Endothelial cell of umbilical vein (primary cell): ENCODE results near the gene CTF1. TPM values are rescaled to one million over a fixed set of nuclear protein-coding genes. Genes with fewer than 3 reads are reported as not detected.

Experiments used
- BruUV-seq: library from RNA; stranded (reverse); fragments of 400-500 nt; replicated peaks from 2 replicates; lab custom pipeline; 2021; lab: Mats Ljungman, UMichigan
- CTCF ChIA-PET: fragments of 300-600, 350-600 bp; sonication (Branson Sonifier 250); formaldehyde crosslinking; loops from one replicate; lab custom pipeline; 2021; ENCODE audit warnings: antibody characterized with exemption, inconsistent platforms; lab: Charles Lee
- POLR2A ChIA-PET: fragments of 300-600, 350-600 bp; sonication (Branson Sonifier 250); formaldehyde crosslinking; loops from one replicate; lab custom pipeline; 2021; ENCODE audit warnings: antibody characterized with exemption, inconsistent platforms; lab: Charles Lee
- DNase-seq: peaks from one replicate; pipeline ENCODE4 v3.0.0-alpha.2; 2011; ENCODE audit warnings: low read depth, low spot score
- FAIRE-seq: peaks from 2 replicates; lab custom pipeline; 2011; peaks lifted over from hg19 to GRCh38; lab: Jason Lieb, UNC
- H2AFZ ChIP-seq: 2 replicates; pipeline ENCODE4 v1.6.0; 2012; ENCODE audit warnings: low read depth, low read length, control low read depth, inconsistent platforms
- H3K27ac ChIP-seq: 2 replicates; pipeline ENCODE4 v1.5.1; 2011; ENCODE audit warnings: low read depth, mild to moderate bottlenecking, control low read depth, low read length, moderate library complexity; ENCODE audit not compliant: insufficient read depth
- H3K27me3 ChIP-seq, 2 experiments: 2 replicates each; pipeline versions ENCODE4 v1.6.0 to v1.6.1; 2011; ENCODE audit warnings: low read length in 2 of 2, mixed read lengths in 1 of 2; ENCODE audit not compliant: control insufficient read depth in 2 of 2, insufficient read depth in 2 of 2
- H3K36me3 ChIP-seq, 2 experiments: 2 replicates in 1 of 2; 3 replicates in 1 of 2; pipeline ENCODE4 v1.5.1; 2011; ENCODE audit warnings: low read length in 2 of 2, mild to moderate bottlenecking in 1 of 2, moderate library complexity in 1 of 2; ENCODE audit not compliant: control insufficient read depth in 2 of 2, insufficient read depth in 2 of 2; ENCODE audit errors: extremely low read depth in 1 of 2
- H3K4me1 ChIP-seq: 3 replicates; pipeline ENCODE4 v1.5.1; 2011; ENCODE audit warnings: mild to moderate bottlenecking, low read length; ENCODE audit not compliant: control insufficient read depth, insufficient read depth; ENCODE audit errors: extremely low read depth
- H3K4me2 ChIP-seq: 2 replicates; pipeline ENCODE4 v1.6.1; 2011; ENCODE audit warnings: low read length, control low read depth, mixed read lengths; ENCODE audit not compliant: insufficient read depth
- H3K4me3 ChIP-seq, 3 experiments: fragments of 200-600 bp in 1 of 3; sonication (generic), shearing (Covaris generic) in 1 of 3; replicated peaks in 1 of 3; 2 replicates each; pipeline ENCODE4 v1.5.1; 2011 to 2016; ENCODE audit warnings: control low read depth in 3 of 3, low read length in 3 of 3, mild to moderate bottlenecking in 2 of 3, inconsistent platforms in 1 of 3, low read depth in 1 of 3, moderate library complexity in 1 of 3; ENCODE audit not compliant: insufficient read depth in 1 of 3
- H3K79me2 ChIP-seq: 2 replicates; pipeline ENCODE4 v1.6.0; 2012; ENCODE audit warnings: low read length, inconsistent platforms; ENCODE audit not compliant: control insufficient read depth, insufficient read depth
- H3K9ac ChIP-seq: replicated peaks from 2 replicates; pipeline ENCODE3; 2011; ENCODE audit warnings: low read length, control low read depth; ENCODE audit not compliant: insufficient read depth; ENCODE audit errors: extremely low read depth
- H3K9me1 ChIP-seq: replicated peaks from 3 replicates; pipeline ENCODE4 v1.6.0; 2011; ENCODE audit warnings: mild to moderate bottlenecking, low read length; ENCODE audit not compliant: control insufficient read depth, insufficient read depth; ENCODE audit errors: extremely low read depth
- H3K9me3 ChIP-seq: replicated peaks from 2 replicates; pipeline ENCODE4 v1.5.1; 2012; ENCODE audit warnings: low read length, inconsistent platforms; ENCODE audit not compliant: control insufficient read depth, insufficient read depth
- H4K20me1 ChIP-seq: replicated peaks from 2 replicates; pipeline ENCODE3; 2011; ENCODE audit warnings: mild to moderate bottlenecking, low read length; ENCODE audit not compliant: control insufficient read depth, insufficient read depth; ENCODE audit errors: extremely low read depth
- EZH2 ChIP-seq: IDR thresholded peaks from 2 replicates; pipeline ENCODE4 v1.6.1; 2012; ENCODE audit warnings: borderline replicate concordance, low read depth, mild to moderate bottlenecking, moderate library complexity, low read length, inconsistent platforms; ENCODE audit not compliant: severe bottlenecking
- FOS ChIP-seq: IDR thresholded peaks from 2 replicates; pipeline ENCODE4 v1.6.1; 2011; ENCODE audit warnings: mild to moderate bottlenecking, low read length, moderate library complexity, borderline replicate concordance; ENCODE audit not compliant: insufficient read depth
- JUN ChIP-seq: IDR thresholded peaks from 2 replicates; pipeline ENCODE4 v1.6.1; 2011; ENCODE audit warnings: borderline replicate concordance, low read depth; ENCODE audit not compliant: insufficient read length, insufficient read depth
- MYC ChIP-seq: IDR thresholded peaks from one replicate; pipeline ENCODE4 v1.6.1; 2011; ENCODE audit warnings: mild to moderate bottlenecking, low read depth, low read length
- POLR2AphosphoS5 ChIP-seq: IDR thresholded peaks from 2 replicates; pipeline ENCODE4 v1.6.1; 2012; ENCODE audit warnings: low read depth, mild to moderate bottlenecking, control low read depth, low read length, moderate library complexity; ENCODE audit not compliant: insufficient read depth
- dilution Hi-C: fragments of 300-500 bp; cut with MboI; formaldehyde crosslinking; loops from one replicate; pipeline ENCODE4 v1.15.0; 2019; ENCODE audit warnings: low sequenced_read_pairs; ENCODE audit not compliant: extremely low pct_ligation_motif_present
- intact Hi-C: fragments of 100-400 bp; cut with micrococcal nuclease; formaldehyde crosslinking; loops from one replicate; pipeline ENCODE4 v1.10.0; 2022
- polyA plus RNA-seq, 4 experiments: library from polyadenylated mRNA; depleted of rRNA in 3 of 4; stranded (reverse) in 3 of 4; unstranded in 1 of 4; fragments of >200 nt; gene quantifications; 2 replicates each; pipeline versions ENCODE4 v1.2.1 to v1.2.3, GENCODE V29; 2011 to 2012; ENCODE audit warnings: missing spikeins in 1 of 4
- total RNA-seq: library from RNA; stranded (reverse); gene quantifications from 2 replicates; pipeline ENCODE4 v1.2.3, GENCODE V29; 2021
- TF ChIP-seq, protein P1 (sequence below), 2 donors: IDR thresholded peaks; 1 replicate in 1 of 2; 2 replicates in 1 of 2; pipeline ENCODE4 v1.5.1; 2011; ENCODE audit warnings: low read length in 2 of 2, mild to moderate bottlenecking in 2 of 2, moderate library complexity in 2 of 2, control low read depth in 1 of 2, inconsistent platforms in 1 of 2, low read depth in 1 of 2; ENCODE audit not compliant: insufficient read depth in 1 of 2; ENCODE audit errors: extremely low read depth in 1 of 2

Gene CTF1
- total and polyA plus RNA-seq, 2 donors (not counting 3 experiments of a cell fraction or from before 2014, with no cell fraction given) = 1.5 to 4.7 TPM

DNA sequence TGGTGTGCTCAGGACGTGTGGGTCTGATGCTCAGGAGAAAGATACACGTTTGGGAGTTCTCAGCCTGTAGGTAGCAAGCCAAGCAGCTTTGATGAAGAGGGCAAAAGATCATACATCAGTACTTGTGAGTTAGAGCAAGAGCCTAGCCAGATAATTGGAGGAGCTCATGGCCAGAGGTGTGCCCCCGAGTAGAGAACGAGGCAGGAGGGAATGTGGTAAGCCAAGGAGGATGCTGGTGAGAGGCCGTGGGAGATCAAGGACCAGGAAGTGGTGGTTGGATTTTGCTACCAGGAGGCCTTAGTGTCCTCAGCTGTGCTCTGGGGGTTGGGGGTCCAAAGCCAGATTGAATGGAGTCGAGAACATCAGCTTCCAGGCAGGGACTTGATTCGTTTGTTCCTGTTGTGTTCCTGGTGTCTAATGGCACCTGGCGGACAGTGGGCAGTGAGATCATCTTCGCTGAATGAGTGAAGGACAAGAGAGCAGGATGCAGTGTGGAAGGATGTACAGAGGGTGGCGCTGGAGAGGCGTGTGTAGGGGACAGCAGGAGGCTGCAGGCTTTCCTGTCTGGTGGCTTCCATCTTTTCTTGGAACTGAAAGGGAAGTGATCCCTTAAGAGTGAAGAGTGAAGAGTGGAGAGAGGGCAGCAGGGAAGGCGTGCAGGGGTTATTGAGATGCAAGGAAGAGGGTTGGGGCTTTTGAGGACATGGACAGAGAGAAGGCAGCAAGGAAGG, 38.6 kb downstream of the CTF1 start:
- peaks cover 6 to 31% of the 10 kb centered on the region in 2 experiments for H3K36me3 ChIP-seq
- dilution Hi-C loops = no loop called here
- H3K9me3 ChIP-seq = no peaks in the 10 kb centered on the region
- DNase-seq (peak; percentile 56), FAIRE-seq (peak; percentile 76)
- H3K9ac ChIP-seq = no peak overlapping the region
- no peak overlapping the region for H2AFZ ChIP-seq
- POLR2A ChIA-PET = no interaction called here
- no peaks in the 10 kb centered on the region for H3K9me1 ChIP-seq
- no peak overlapping the region for H3K4me2 ChIP-seq
- no peaks in the 10 kb centered on the region for H3K27me3 ChIP-seq
- H3K4me1 ChIP-seq = no peaks in the 10 kb centered on the region
- H3K79me2 ChIP-seq = no peaks in the 10 kb centered on the region
- CTCF ChIA-PET = interaction anchor here (0.5 to 2.6 kb wide), 5 partner anchors 19 to 934 kb away, joined by 3 to 7 read pairs (median 4); no protein-coding TSS in a partner anchor
- H3K27ac ChIP-seq = no peak overlapping the region
- no peaks in the 10 kb centered on the region for H4K20me1 ChIP-seq
- no TSS peak for BruUV-seq
- H3K4me3 ChIP-seq = no peak overlapping the region
- intact Hi-C loops = no loop called here
- TF ChIP-seq, protein P1, sequence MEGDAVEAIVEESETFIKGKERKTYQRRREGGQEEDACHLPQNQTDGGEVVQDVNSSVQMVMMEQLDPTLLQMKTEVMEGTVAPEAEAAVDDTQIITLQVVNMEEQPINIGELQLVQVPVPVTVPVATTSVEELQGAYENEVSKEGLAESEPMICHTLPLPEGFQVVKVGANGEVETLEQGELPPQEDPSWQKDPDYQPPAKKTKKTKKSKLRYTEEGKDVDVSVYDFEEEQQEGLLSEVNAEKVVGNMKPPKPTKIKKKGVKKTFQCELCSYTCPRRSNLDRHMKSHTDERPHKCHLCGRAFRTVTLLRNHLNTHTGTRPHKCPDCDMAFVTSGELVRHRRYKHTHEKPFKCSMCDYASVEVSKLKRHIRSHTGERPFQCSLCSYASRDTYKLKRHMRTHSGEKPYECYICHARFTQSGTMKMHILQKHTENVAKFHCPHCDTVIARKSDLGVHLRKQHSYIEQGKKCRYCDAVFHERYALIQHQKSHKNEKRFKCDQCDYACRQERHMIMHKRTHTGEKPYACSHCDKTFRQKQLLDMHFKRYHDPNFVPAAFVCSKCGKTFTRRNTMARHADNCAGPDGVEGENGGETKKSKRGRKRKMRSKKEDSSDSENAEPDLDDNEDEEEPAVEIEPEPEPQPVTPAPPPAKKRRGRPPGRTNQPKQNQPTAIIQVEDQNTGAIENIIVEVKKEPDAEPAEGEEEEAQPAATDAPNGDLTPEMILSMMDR (IDR thresholded peaks at IDR 0.05; ENCODE audit: extremely low read depth in 1 of 2, insufficient read depth in 1 of 2, low read depth in 1 of 2, low read length in 2 of 2) = peak; percentile 39 to 65
- TF ChIP-seq MYC (no peak), EZH2 (no peak), JUN (no peak), POLR2AphosphoS5 (no peak), FOS (no peak)
